NCI-H2227 (cell line): ENCODE data around the gene RNASET2.
"Not testable (repeated sequence)": the region's sequence is repeated elsewhere in the genome, so short reads cannot be mapped to it uniquely, and the experiment has no call there.

Experiments
- DNase-seq: peaks from one replicate; lab custom pipeline; 2025; ENCODE audit not compliant: unreplicated experiment; lab: John Stamatoyannopoulos, UW

RNASET2 gene

GRCh38 chr6:166949528-166950442, 6.6 kb downstream of the RNASET2 start:
- DNase-seq = no peak

- DNase-seq = not testable (repeated sequence)
Measured at GRCh38 chr6:166948724-166949123, 7.6 kb downstream of the RNASET2 start.

GRCh38 chr6:166947251-166947650, 9.1 kb downstream of the RNASET2 start:
- DNase-seq = no peak

GRCh38 chr6:166946125-166946524, 10.2 kb downstream of the RNASET2 start:
- DNase-seq = no peak

GRCh38 chr6:166944666-166945256, 11.6 kb downstream of the RNASET2 start:
- DNase-seq = no peak

GRCh38 chr6:166942393-166943168, 13.8 kb downstream of the RNASET2 start:
- no peak for DNase-seq

GRCh38 chr6:166940643-166941068, 15.7 kb downstream of the RNASET2 start:
- DNase-seq = no peak

GRCh38 chr6:166939894-166940293, 16.5 kb downstream of the RNASET2 start:
- DNase-seq = no peak

- no peak for DNase-seq
Measured at GRCh38 chr6:166939345-166939744, 17.0 kb downstream of the RNASET2 start.

- no peak for DNase-seq
Measured at GRCh38 chr6:166938704-166939103, 17.6 kb downstream of the RNASET2 start.

GRCh38 chr6:166938150-166938549, 18.2 kb downstream of the RNASET2 start:
- no peak for DNase-seq

GRCh38 chr6:166937746-166938145, 18.6 kb downstream of the RNASET2 start:
- DNase-seq = no peak

GRCh38 chr6:166936079-166936787, 20.1 kb downstream of the RNASET2 start:
- DNase-seq = no peak

- DNase-seq = no peak
Measured at GRCh38 chr6:166935353-166935752, 21.0 kb downstream of the RNASET2 start.

- no peak for DNase-seq
Measured at GRCh38 chr6:166934174-166934573, 22.2 kb downstream of the RNASET2 start.

- no peak for DNase-seq
Measured at GRCh38 chr6:166933396-166933795, 23.0 kb downstream of the RNASET2 start.

- no peak for DNase-seq
Measured at GRCh38 chr6:166932616-166933015, 23.7 kb downstream of the RNASET2 start.

- DNase-seq = no peak
Measured at GRCh38 chr6:166932116-166932515, 24.2 kb downstream of the RNASET2 start.

- no peak for DNase-seq
Measured at GRCh38 chr6:166931426-166931970, 24.9 kb downstream of the RNASET2 start.

GRCh38 chr6:166930354-166930891, 25.9 kb downstream of the RNASET2 start:
- DNase-seq = no peak
